ENCODE measurements around the gene RPL37A.

DNA sequence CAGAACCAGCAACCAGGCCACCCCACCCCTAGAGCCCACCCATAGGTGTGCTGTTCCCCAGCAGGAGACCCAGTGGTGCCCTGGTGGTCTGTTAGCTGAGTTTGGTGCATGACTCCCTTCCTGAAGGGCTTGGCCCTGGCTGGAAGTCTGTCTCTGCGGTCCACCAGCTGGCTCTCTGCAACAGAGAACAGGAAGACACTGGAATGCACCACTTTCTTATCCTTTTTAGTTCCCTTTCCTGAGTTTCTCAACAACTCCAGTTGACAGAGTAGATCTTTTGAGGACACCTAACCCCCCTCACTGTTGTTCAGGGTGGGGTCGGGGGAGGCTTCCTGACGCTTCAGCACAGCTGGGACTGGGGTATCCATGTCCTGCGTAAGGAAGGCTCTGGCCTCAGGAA is 11.9 kb upstream of the RPL37A start:
- TF ChIP-seq, protein P1, sequence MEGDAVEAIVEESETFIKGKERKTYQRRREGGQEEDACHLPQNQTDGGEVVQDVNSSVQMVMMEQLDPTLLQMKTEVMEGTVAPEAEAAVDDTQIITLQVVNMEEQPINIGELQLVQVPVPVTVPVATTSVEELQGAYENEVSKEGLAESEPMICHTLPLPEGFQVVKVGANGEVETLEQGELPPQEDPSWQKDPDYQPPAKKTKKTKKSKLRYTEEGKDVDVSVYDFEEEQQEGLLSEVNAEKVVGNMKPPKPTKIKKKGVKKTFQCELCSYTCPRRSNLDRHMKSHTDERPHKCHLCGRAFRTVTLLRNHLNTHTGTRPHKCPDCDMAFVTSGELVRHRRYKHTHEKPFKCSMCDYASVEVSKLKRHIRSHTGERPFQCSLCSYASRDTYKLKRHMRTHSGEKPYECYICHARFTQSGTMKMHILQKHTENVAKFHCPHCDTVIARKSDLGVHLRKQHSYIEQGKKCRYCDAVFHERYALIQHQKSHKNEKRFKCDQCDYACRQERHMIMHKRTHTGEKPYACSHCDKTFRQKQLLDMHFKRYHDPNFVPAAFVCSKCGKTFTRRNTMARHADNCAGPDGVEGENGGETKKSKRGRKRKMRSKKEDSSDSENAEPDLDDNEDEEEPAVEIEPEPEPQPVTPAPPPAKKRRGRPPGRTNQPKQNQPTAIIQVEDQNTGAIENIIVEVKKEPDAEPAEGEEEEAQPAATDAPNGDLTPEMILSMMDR (IDR thresholded peaks at IDR 0.05), result no peak
- TF ChIP-seq EZH2 (IDR thresholded peaks at IDR 0.05) (no peak), EZH2phosphoT487 (IDR thresholded peaks at IDR 0.05) (no peak)
